ENCODE results near the gene SETD4.

SETD4 gene

GRCh38 chr21:35993875-35994490 lies 66.3 kb downstream of the SETD4 start:
- no peak overlapping the region for H3K9ac ChIP-seq (ENCODE audit: low read depth, low read length)
- no peaks in the 10 kb centered on the region for H3K4me1 ChIP-seq (ENCODE audit: insufficient read depth, low read length)
- H3K36me3 ChIP-seq (ENCODE audit: insufficient read depth, low read length): no peaks in the 10 kb centered on the region
- no peaks in the 10 kb centered on the region for H3K9me3 ChIP-seq (ENCODE audit: control insufficient read depth, insufficient read depth, low read length)

- H3K36me3 ChIP-seq (ENCODE audit: insufficient read depth, low read length): no peaks in the 10 kb centered on the region
Observed at GRCh38 chr21:35991131-35991530, 69.2 kb downstream of the SETD4 start.

GRCh38 chr21:35990609-35991008 lies 69.7 kb downstream of the SETD4 start:
- Histone ChIP-seq H3K4me1 (ENCODE audit: insufficient read depth, low read length) (no peaks in the 10 kb centered on the region), H3K36me3 (ENCODE audit: insufficient read depth, low read length) (no peaks in the 10 kb centered on the region), H3K9me3 (ENCODE audit: control insufficient read depth, insufficient read depth, low read length) (no peaks in the 10 kb centered on the region), H3K9ac (ENCODE audit: low read depth, low read length) (no peak overlapping the region)

More at GRCh38 chr21:35991131-35991530, 69.2 kb downstream of the SETD4 start:
- no peaks in the 10 kb centered on the region for H3K9me3 ChIP-seq (ENCODE audit: control insufficient read depth, insufficient read depth, low read length)
- H3K9ac ChIP-seq (ENCODE audit: low read depth, low read length): no peak overlapping the region
- no peaks in the 10 kb centered on the region for H3K4me1 ChIP-seq (ENCODE audit: insufficient read depth, low read length)

GRCh38 chr21:35989138-35989735 lies 71.1 kb downstream of the SETD4 start:
- H3K36me3 ChIP-seq (ENCODE audit: insufficient read depth, low read length): no peaks in the 10 kb centered on the region
- no peaks in the 10 kb centered on the region for H3K4me1 ChIP-seq (ENCODE audit: insufficient read depth, low read length)
- no peaks in the 10 kb centered on the region for H3K9me3 ChIP-seq (ENCODE audit: control insufficient read depth, insufficient read depth, low read length)
- H3K9ac ChIP-seq (ENCODE audit: low read depth, low read length): no peak overlapping the region

GRCh38 chr21:35988416-35989137 lies 71.7 kb downstream of the SETD4 start:
- H3K36me3 ChIP-seq (ENCODE audit: insufficient read depth, low read length): no peaks in the 10 kb centered on the region
- H3K4me1 ChIP-seq (ENCODE audit: insufficient read depth, low read length): no peaks in the 10 kb centered on the region
- no peaks in the 10 kb centered on the region for H3K9me3 ChIP-seq (ENCODE audit: control insufficient read depth, insufficient read depth, low read length)
- H3K9ac ChIP-seq (ENCODE audit: low read depth, low read length): no peak overlapping the region

- H3K9me3 ChIP-seq (ENCODE audit: control insufficient read depth, insufficient read depth, low read length): no peaks in the 10 kb centered on the region
- H3K36me3 ChIP-seq (ENCODE audit: insufficient read depth, low read length): no peaks in the 10 kb centered on the region
- H3K9ac ChIP-seq (ENCODE audit: low read depth, low read length): no peak overlapping the region
- no peaks in the 10 kb centered on the region for H3K4me1 ChIP-seq (ENCODE audit: insufficient read depth, low read length)
Observed at GRCh38 chr21:35987475-35987874, 72.9 kb downstream of the SETD4 start.

- no peaks in the 10 kb centered on the region for H3K9me3 ChIP-seq (ENCODE audit: control insufficient read depth, insufficient read depth, low read length)
Observed at GRCh38 chr21:35984654-35985361, 75.5 kb downstream of the SETD4 start.

More at GRCh38 chr21:35984654-35985361, 75.5 kb downstream of the SETD4 start:
- H3K36me3 ChIP-seq (ENCODE audit: insufficient read depth, low read length): no peaks in the 10 kb centered on the region
- H3K4me1 ChIP-seq (ENCODE audit: insufficient read depth, low read length): no peaks in the 10 kb centered on the region
- no peak overlapping the region for H3K9ac ChIP-seq (ENCODE audit: low read depth, low read length)

All from ES-I3 (cell line).